ENCODE results near the gene KCNQ1OT1. TPM values are rescaled to one million over a fixed set of nuclear protein-coding genes. Genes with fewer than 3 reads are reported as not detected.

The KCNQ1OT1 gene
- total RNA-seq, 1 donor: 5.1 TPM

DNA sequence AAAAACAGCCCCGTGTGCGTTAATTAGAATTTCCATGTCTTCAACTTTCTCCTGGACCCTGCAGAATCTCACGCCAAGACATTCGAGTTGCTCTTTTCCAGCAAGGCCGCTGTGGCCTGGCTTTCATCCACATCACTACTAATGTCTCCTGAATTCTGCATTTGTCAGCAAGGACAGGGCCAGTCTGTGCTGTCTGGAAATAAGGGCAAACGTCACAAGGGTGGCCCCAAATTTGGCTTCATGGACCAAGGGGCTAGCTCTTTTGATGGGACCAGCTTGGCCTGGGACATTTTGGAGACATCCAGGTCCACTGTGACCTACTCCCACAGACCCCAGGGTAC is 33.4 kb downstream of the KCNQ1OT1 start:
- no peak overlapping the region for H3K27ac ChIP-seq (ENCODE audit: low read depth, low read length)
- TF ChIP-seq, protein P1, sequence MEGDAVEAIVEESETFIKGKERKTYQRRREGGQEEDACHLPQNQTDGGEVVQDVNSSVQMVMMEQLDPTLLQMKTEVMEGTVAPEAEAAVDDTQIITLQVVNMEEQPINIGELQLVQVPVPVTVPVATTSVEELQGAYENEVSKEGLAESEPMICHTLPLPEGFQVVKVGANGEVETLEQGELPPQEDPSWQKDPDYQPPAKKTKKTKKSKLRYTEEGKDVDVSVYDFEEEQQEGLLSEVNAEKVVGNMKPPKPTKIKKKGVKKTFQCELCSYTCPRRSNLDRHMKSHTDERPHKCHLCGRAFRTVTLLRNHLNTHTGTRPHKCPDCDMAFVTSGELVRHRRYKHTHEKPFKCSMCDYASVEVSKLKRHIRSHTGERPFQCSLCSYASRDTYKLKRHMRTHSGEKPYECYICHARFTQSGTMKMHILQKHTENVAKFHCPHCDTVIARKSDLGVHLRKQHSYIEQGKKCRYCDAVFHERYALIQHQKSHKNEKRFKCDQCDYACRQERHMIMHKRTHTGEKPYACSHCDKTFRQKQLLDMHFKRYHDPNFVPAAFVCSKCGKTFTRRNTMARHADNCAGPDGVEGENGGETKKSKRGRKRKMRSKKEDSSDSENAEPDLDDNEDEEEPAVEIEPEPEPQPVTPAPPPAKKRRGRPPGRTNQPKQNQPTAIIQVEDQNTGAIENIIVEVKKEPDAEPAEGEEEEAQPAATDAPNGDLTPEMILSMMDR (IDR thresholded peaks at IDR 0.05; ENCODE audit: extremely low read depth, low read depth, low read length): no peak
- peaks cover 10% of the 10 kb centered on the region for H3K9me3 ChIP-seq (ENCODE audit: low read depth, low read length)
- H2AFZ ChIP-seq (ENCODE audit: low read length): no peak overlapping the region
- H3K36me3 ChIP-seq (ENCODE audit: insufficient read depth, low read length): peaks cover 13% of the 10 kb centered on the region
- no peaks in the 10 kb centered on the region for H3K4me1 ChIP-seq (ENCODE audit: insufficient read depth, low read length)
- no peak overlapping the region for H3K4me2 ChIP-seq (ENCODE audit: insufficient read depth, low read length)
- H4K20me1 ChIP-seq (ENCODE audit: insufficient read depth, low read length): peaks cover 46% of the 10 kb centered on the region
- DNase-seq (ENCODE audit: insufficient read length, low spot score, missing footprints): peak; percentile 22
- no peaks in the 10 kb centered on the region for H3K27me3 ChIP-seq (ENCODE audit: insufficient read depth, low read length)
- no peak overlapping the region for H3K4me3 ChIP-seq (ENCODE audit: insufficient read depth, low read length)
- peaks cover 38% of the 10 kb centered on the region for H3K79me2 ChIP-seq (ENCODE audit: insufficient read depth, low read length)

DNA sequence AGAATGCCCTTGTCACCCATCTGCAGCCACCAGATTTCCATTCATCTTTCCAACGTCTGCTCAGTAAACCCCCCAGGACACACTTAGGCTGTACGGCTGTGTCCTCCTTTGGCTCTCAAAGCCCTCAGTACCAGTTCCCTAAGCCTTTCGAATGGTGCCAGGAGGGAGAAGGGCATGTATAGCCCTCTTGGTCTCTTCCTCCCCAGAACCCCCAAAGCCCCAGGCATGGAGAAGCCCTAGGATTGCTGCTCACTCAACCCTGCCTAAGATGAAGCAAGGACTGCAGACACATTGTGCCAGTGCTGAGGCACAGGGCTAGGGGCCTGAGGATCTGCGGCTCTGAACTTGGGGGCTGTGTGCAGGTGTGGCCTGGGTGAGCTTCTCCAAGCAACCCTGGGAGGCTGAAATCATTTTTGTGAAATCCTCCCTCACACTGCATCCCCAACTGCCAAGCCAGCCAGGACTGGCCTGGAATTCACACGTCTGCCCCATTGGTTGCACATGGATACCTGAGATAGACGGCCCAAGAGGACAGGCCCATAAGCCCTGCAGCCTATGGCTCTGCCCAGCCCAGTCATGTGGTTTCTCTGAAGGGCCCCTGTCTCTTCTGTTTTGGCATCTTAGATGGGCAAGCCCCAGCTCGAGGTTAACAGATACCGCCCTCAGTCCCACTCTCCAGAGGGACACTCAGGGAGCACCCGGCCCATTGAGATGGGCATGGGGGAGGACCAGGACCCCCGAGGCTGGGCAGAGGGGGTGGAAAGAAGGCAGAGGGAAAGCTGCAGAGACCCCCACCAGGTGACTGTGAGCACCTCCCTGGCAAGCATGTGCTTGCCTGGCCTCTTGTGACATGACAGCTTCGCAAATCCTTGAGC is 34.0 kb downstream of the KCNQ1OT1 start:
- TF ChIP-seq, protein P1 (IDR thresholded peaks at IDR 0.05; ENCODE audit: extremely low read depth, low read depth, low read length): no peak
- Histone ChIP-seq H3K79me2 (ENCODE audit: insufficient read depth, low read length) (peaks cover 34% of the 10 kb centered on the region), H3K9me3 (ENCODE audit: low read depth, low read length) (peaks cover 16% of the 10 kb centered on the region), H3K36me3 (ENCODE audit: insufficient read depth, low read length) (peaks cover 13% of the 10 kb centered on the region), H3K4me3 (ENCODE audit: insufficient read depth, low read length) (no peak overlapping the region), H2AFZ (ENCODE audit: low read length) (no peak overlapping the region), H3K4me2 (ENCODE audit: insufficient read depth, low read length) (no peak overlapping the region), H3K27ac (ENCODE audit: low read depth, low read length) (no peak overlapping the region), H3K4me1 (ENCODE audit: insufficient read depth, low read length) (no peaks in the 10 kb centered on the region), H3K27me3 (ENCODE audit: insufficient read depth, low read length) (no peaks in the 10 kb centered on the region), H4K20me1 (ENCODE audit: insufficient read depth, low read length) (peaks cover 41% of the 10 kb centered on the region)
- DNase-seq (ENCODE audit: insufficient read length, low spot score, missing footprints): peak; percentile 32

DNA sequence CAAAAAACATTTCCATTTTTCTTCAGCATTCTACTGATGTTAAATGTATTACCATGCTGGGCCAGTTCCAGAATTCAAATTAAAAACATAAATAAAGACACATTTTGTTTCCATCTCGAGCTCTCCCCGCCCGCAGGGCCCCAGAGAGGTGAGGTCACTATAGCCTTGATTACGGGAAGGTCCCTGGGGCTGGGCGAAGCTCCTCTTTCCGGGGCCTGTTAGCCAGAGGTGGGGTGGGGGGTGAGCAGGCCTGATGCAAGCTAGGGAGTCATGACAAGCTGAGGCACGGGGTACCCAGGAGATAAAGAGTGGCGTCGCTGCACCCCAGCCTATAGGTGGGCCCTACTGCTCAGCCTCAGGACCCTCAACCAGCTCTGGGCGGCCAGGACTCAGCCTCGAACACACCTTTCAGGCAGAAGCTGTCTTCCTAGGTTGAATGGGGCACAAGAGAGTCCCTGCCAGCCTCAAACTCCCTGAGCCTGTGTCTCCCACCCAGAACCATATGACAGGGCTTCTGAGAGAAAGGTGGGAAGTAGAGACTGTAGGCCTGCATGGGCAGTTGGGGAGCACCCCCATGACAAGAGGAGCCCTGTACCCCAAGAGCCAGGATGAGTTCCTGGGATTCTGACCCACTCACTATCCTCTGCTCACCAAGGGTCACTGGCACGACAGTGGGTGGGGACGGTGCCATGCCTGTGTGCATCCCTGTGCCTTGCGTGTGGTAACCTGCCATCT is 34.8 kb downstream of the KCNQ1OT1 start:
- Histone ChIP-seq H2AFZ (ENCODE audit: low read length) (no peak overlapping the region), H3K4me2 (ENCODE audit: insufficient read depth, low read length) (no peak overlapping the region), H3K4me3 (ENCODE audit: insufficient read depth, low read length) (no peak overlapping the region), H3K27ac (ENCODE audit: low read depth, low read length) (no peak overlapping the region), H3K4me1 (ENCODE audit: insufficient read depth, low read length) (no peaks in the 10 kb centered on the region), H3K36me3 (ENCODE audit: insufficient read depth, low read length) (peaks cover 13% of the 10 kb centered on the region), H4K20me1 (ENCODE audit: insufficient read depth, low read length) (peaks cover 33% of the 10 kb centered on the region), H3K9me3 (ENCODE audit: low read depth, low read length) (peaks cover 21% of the 10 kb centered on the region), H3K79me2 (ENCODE audit: insufficient read depth, low read length) (peaks cover 26% of the 10 kb centered on the region), H3K27me3 (ENCODE audit: insufficient read depth, low read length) (no peaks in the 10 kb centered on the region)
- TF ChIP-seq, protein P1 (IDR thresholded peaks at IDR 0.05; ENCODE audit: extremely low read depth, low read depth, low read length): no peak
- DNase-seq (ENCODE audit: insufficient read length, low spot score, missing footprints): peak; percentile 73

DNA sequence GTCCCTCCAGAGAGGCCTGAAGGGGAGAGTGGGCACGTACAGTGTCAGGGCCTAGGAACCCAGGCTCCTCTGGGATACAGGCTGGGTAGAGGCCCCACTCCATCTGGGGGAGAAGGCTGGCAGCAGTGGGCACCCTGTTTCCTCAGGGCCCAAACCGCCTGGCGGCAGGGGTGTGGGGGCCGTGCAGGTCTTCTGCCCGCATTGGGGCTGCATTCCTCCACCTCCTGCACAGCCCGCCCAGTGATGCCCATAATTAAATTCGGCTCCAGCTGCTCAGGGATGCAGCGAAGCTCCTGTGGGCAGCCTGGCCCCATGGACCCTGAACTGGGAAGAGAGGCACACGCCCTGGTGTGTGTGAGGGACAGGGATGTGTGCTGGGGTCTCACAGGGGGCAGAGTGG is 35.4 kb downstream of the KCNQ1OT1 start:
- TF ChIP-seq, protein P1 (IDR thresholded peaks at IDR 0.05; ENCODE audit: extremely low read depth, low read depth, low read length): no peak
- Histone ChIP-seq H3K27me3 (ENCODE audit: insufficient read depth, low read length) (no peaks in the 10 kb centered on the region), H3K4me1 (ENCODE audit: insufficient read depth, low read length) (no peaks in the 10 kb centered on the region), H3K27ac (ENCODE audit: low read depth, low read length) (no peak overlapping the region), H3K4me3 (ENCODE audit: insufficient read depth, low read length) (no peak overlapping the region), H3K36me3 (ENCODE audit: insufficient read depth, low read length) (peaks cover 13% of the 10 kb centered on the region), H3K79me2 (ENCODE audit: insufficient read depth, low read length) (peaks cover 20% of the 10 kb centered on the region), H2AFZ (ENCODE audit: low read length) (no peak overlapping the region), H3K4me2 (ENCODE audit: insufficient read depth, low read length) (no peak overlapping the region), H3K9me3 (ENCODE audit: low read depth, low read length) (peaks cover 24% of the 10 kb centered on the region), H4K20me1 (ENCODE audit: insufficient read depth, low read length) (peaks cover 28% of the 10 kb centered on the region)
- peak; percentile 69 for DNase-seq (ENCODE audit: insufficient read length, low spot score, missing footprints)

All from osteoblast (primary cell).